ENCODE measurements around the gene PPP1R36. TPM values are rescaled to one million over a fixed set of nuclear protein-coding genes. Genes with fewer than 3 reads are reported as not detected.
"Not testable (repeated sequence)": the region's sequence is repeated elsewhere in the genome, so short reads cannot be mapped to it uniquely, and the experiment has no call there.

Gene PPP1R36
- total RNA-seq, 1 experiment from 2014 or later = 0.89 TPM

DNA sequence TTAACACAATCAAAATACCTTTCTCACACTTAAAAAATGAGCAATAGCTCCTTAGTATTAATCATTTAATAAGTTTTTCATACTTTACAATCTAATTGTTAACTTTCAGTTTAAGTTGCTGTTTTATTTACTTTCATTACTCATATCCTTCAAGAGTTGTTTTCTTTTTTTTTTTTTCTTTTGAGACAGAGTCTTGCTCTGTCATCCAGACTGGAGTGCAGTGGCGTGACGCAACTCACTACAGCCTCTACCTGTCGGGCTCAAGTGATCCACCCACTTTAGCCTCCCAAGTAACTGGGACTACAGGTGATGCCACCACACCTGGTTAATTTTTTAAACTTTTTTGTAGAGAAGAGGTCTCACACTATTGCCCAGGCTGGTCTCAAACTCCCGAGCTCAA, 29.1 kb upstream of the PPP1R36 start:
- DNase-seq (ENCODE audit: low read depth) = no peak

DNA sequence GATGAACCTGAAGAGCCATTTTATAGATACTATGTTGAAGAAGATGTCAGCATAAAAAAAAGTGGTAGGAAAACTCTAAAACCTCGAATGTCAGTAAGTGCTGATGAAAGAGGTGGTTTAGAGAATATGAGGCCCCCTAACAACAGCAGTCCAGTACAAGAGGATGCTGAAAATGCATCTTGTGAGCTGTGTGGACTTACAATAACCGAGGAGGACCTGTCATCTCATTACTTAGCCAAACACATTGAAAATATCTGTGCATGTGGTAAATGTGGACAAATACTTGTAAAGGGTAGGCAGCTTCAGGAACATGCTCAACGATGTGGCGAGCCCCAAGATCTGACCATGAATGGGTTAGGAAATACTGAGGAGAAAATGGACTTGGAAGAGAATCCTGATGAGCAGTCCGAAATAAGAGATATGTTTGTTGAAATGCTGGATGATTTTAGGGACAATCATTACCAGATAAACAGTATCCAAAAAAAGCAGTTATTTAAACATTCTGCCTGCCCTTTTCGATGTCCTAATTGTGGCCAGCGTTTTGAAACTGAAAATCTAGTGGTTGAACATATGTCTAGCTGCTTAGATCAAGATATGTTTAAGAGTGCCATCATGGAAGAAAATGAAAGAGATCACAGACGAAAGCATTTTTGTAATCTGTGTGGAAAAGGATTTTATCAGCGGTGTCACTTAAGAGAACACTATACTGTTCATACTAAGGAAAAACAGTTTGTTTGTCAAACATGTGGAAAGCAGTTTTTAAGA, 27.0 kb upstream of the PPP1R36 start:
- DNase-seq (ENCODE audit: low read depth) = no peak

DNA sequence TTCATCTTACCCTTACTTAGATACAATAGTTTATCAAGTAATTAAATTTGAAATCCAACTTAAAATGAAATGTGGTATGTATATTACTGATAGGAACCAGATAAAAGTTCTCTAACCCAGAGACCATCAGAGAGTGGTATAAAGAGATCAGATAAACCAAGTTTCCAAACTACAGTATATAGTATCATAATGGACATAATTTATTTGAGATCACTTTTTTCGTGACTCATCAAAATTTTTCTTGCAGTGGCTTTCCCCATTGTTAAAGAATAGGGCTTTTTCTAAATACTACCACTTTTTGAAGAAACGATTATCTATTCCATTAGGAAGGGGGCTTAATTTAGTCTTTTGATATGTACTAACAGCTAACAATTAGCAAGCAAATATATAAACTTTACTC, 24.4 kb upstream of the PPP1R36 start:
- DNase-seq (ENCODE audit: low read depth) = no peak

DNA sequence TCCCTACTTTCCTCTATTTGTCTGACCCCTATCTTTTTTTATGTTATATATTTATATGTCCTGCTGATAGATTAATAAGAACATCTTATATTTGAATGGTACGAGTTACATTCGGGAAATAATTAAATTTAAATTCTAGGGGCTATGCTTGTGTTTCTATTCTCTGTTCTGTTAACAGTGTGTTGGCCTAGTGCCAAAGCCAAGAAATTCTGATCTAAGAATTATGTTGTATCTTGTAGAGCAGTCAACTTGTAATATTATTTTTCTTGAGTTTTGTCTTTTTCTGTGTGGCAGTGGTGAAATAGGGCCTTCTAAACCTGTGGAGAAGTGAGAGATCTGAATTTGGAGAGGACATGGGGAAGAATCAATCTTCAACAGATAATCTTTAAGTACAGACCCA, 18.2 kb upstream of the PPP1R36 start:
- DNase-seq (ENCODE audit: low read depth) = no peak

DNA sequence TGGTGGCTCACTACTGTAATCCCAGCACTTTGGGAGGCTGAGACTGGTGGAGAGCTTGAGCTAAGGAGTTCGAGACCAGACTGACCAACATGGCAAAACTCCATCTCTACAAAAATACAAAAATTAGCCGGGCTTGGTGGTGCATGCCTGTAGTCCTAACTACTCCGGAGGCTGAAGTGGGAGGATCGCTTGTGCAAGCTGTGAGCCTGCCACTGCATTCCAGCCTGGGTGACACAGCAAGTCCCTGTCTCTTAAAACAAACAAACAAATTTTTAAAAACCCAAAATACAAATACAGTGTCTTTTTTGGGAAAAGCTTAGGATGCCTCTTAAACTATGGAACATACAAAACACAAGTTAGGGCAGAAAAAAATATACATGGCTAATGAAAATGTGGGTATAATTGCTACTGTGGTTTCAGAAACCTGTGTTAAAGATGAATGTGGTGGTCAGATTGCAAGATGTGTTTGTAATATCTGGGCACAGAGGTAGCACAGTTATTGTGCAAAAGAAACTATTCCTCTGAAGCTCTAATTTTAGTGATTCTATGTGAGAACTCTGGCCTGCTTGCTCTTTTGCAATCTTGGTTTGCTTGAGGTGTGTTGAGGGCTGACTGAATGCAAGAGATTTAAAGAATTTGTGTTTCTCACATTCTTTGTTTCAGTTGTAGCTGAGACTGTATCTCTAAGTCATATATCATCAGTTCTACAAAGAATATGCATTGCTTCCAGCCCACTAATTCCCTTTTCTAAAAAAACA, 13.1 kb upstream of the PPP1R36 start:
- DNase-seq (ENCODE audit: low read depth) = peak; percentile 16

DNA sequence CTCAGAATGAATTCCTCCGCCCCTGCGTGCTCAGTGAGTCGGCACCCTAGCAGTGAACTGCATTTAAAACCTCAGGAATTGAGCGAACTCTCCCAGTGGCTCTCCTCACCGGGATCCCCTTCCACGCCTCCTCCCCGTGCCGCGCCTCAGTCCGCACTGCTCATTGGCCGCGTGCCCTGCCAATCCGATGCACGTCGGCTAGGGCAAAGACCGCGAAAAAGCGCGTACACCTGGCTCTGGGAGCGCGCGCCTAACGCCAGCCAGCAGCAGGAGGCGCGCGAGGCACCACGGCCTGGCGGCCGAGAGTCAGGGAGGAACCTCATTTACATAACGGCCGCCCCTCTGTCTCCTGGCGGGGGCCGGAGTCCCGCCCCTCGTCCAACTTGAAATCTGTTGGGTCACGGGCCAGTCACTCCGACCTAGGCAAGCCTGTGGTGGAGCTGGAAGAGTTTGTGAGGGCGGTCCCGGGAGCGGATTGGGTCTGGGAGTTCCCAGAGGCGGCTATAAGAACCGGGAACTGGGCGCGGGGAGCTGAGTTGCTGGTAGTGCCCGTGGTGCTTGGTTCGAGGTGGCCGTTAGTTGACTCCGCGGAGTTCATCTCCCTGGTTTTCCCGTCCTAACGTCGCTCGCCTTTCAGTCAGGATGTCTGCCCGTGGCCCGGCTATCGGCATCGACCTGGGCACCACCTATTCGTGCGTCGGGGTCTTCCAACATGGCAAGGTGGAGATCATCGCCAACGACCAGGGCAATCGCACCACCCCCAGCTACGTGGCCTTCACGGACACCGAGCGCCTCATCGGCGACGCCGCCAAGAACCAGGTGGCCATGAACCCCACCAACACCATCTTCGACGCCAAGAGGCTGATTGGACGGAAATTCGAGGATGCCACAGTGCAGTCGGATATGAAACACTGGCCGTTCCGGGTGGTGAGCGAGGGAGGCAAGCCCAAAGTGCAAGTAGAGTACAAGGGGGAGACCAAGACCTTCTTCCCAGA, 9.3 kb upstream of the PPP1R36 start, which contains the start of gene HSPA2:
Gene HSPA2 (plus strand): TSS at position 534 of the 995 bp plus-strand sequence. CDS start 109 bp downstream, at position 643.
- DNase-seq (ENCODE audit: low read depth) = peak; percentile 95

DNA sequence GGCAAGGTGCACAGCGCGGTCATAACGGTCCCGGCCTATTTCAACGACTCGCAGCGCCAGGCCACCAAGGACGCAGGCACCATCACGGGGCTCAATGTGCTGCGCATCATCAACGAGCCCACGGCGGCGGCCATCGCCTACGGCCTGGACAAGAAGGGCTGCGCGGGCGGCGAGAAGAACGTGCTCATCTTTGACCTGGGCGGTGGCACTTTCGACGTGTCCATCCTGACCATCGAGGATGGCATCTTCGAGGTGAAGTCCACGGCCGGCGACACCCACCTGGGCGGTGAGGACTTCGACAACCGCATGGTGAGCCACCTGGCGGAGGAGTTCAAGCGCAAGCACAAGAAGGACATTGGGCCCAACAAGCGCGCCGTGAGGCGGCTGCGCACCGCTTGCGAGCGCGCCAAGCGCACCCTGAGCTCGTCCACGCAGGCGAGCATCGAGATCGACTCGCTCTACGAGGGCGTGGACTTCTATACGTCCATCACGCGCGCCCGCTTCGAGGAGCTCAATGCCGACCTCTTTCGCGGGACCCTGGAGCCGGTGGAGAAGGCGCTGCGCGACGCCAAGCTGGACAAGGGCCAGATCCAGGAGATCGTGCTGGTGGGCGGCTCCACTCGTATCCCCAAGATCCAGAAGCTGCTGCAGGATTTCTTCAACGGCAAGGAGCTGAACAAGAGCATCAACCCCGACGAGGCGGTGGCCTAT, 8.3 kb upstream of the PPP1R36 start:
- no peak for DNase-seq (ENCODE audit: low read depth)

DNA sequence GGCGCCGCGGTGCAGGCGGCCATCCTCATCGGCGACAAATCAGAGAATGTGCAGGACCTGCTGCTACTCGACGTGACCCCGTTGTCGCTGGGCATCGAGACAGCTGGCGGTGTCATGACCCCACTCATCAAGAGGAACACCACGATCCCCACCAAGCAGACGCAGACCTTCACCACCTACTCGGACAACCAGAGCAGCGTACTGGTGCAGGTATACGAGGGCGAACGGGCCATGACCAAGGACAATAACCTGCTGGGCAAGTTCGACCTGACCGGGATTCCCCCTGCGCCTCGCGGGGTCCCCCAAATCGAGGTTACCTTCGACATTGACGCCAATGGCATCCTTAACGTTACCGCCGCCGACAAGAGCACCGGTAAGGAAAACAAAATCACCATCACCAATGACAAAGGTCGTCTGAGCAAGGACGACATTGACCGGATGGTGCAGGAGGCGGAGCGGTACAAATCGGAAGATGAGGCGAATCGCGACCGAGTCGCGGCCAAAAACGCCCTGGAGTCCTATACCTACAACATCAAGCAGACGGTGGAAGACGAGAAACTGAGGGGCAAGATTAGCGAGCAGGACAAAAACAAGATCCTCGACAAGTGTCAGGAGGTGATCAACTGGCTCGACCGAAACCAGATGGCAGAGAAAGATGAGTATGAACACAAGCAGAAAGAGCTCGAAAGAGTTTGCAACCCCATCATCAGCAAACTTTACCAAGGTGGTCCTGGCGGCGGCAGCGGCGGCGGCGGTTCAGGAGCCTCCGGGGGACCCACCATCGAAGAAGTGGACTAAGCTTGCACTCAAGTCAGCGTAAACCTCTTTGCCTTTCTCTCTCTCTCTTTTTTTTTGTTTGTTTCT, 7.6 kb upstream of the PPP1R36 start:
- no peak for DNase-seq (ENCODE audit: low read depth)

DNA sequence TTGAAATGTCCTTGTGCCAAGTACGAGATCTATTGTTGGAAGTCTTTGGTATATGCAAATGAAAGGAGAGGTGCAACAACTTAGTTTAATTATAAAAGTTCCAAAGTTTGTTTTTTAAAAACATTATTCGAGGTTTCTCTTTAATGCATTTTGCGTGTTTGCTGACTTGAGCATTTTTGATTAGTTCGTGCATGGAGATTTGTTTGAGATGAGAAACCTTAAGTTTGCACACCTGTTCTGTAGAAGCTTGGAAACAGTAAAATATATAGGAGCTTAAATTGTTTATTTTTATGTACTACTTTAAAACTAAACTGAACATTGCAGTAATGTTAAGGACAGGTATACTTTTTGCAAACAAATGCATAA, 6.9 kb upstream of the PPP1R36 start:
- DNase-seq (ENCODE audit: low read depth) = no peak

DNA sequence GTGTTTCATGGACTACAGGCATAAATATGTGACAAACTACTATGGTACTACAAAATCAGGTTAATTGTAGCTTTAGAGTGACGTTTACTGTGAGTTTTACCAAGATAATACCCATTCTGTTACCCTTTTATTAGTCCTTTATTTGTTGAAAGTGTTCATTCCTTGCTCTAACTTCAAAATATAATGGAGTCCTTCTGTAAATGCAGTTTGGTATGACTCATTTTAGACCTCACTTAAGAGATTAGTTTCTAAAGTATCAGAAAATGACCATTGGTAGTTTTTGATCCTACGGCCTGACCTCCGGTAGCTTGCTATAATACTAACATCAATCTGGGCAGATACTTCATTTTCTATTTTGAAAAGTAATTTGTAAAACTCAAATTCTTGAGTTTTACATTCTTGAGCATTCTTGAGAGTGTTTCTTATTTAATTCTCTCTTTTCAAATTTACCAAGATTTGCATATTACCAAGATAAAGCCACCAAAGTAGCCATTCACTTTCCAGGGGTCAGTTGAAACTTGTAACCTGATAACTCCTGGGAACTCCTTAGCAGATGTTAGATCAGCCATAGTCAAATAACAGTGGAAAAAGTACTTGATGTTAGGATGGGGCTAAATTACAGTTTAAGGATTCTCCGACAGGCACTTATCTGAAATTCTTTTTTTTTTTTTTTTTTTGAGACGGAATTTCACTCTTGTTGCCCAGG, 5.0 kb upstream of the PPP1R36 start:
- no peak for DNase-seq (ENCODE audit: low read depth)

DNA sequence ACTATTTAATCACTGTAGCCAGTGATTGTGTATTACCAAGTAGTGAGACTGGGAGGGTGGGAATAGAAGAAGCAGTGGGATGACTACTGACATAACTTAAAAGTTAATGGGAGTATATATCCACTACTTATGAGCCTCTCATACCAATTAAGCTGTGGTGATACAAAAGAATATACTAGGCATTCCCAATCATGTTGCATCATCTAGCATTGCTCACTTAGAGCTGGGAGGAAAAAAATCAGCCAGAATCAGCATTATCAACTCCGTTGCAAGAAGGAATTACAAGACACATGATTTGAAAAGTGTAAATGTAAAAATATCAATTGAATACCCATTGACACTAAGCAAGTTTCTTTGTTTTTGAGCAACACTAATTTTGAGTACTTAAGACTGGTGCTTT, 745 bp upstream of the PPP1R36 start:
- DNase-seq (ENCODE audit: low read depth) = no peak

DNA sequence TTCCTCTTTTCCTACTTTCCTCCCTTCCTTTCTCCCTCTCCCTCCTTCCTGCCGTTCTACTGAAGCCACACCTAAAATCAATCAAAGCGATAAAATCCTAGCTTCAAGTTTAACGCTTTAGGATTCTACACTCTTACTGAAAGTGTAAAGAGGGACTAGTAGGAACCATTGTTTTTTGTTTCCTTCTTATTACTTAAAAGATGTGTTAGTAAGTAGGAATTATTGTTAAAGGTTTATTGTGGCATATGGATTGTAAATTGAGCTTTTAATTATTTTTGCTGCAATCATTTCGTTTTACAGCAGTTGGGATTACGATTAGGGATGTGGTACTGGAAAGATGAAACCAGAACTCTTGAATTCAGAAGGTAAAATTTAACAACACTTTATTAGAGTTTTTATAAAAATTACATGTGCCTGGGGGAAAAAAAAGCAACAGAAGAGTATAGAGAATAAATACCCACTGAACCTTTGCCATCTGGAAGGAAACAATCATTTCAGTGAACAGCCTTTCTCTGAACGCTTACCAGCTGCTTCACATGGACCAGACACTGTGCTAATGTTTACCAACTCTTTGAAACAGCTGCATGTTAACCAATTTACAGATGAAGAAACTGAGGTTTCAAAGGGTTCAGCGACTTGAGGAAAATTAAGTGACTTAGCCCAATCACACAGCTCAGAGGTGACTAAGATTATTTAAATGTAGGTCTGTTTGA, 1.0 kb downstream of the PPP1R36 start:
- no peak for DNase-seq (ENCODE audit: low read depth)

DNA sequence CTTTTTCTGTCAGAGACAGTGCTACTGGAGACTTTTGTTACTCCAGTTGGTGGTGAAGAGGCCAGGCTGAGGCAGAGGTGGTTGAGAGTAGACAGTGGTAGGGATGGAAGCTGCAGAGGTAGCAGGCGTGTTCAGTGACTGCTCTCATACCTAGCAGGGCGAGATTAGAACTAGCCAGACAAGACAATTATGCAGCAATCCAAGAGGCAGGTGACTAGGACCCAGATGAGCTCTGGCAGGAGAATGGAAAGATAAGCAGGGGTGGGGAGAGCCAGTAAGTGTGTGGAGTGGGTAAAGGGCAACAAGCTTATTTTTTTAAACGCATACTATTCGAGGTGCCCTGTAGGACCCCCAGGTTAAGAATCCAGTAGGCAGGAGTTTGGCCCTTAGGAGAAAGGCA, 4.8 kb downstream of the PPP1R36 start:
- no peak for DNase-seq (ENCODE audit: low read depth)

DNA sequence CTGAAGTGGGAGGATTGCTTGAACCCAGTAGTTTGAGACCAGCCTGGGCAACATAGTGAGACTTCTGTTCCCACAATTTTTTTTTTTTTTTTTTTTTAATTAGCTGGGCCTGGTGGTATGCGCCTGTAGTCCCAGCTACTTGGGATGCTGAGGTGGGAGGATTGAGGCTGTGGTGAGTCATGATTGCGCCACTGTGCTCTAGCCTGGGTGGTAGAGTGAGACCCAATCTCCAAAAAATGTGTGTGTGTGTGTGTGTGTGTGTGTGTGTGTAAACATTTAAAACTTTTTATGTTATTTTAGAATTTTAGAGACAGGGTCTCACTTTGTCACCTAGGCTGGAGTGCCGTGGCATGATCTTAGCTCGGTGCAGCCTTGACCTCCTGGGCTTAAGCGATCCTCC, 6.8 kb downstream of the PPP1R36 start:
- DNase-seq (ENCODE audit: low read depth) = peak; percentile 75

DNA sequence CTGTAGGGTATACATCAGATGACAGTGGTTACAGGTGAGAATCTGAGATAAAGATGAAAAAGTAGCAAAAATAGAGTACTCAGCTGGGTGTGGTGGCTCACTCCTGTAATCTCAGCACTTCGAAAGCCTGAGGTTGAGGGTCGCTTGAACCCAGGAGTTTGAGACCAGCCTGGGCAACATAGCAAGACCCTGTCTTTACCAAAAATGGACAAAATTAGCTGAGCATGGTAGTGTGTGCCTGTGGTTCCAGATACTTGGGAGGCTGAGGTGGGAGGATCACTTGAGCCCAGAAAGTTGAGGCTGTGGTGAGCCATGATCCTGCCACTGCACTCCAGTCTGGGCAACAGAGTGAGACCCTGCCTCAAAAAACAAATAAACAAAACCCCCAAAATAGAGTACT, 8.5 kb downstream of the PPP1R36 start:
- DNase-seq (ENCODE audit: low read depth) = not testable (repeated sequence)

DNA sequence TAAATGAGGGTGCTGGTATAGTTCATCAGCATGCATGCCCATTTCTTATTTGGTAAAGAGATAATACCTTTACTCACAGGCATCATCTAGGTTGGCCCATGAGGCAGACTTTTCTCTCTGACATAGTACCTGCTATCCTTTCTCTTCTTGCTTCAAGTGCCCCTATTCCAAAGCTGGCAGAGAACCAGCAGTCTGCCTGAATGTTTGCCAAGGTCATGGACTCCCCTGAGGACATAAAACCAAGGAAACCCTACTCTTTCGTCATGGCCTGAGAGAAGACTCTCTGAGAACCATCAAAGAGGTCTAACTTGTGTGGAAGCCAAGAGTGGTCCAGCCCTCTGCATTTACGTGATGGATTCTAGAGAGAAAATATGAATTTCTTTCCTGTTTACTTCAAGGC, 11.9 kb downstream of the PPP1R36 start:
- peak; percentile 36 for DNase-seq (ENCODE audit: low read depth)

DNA sequence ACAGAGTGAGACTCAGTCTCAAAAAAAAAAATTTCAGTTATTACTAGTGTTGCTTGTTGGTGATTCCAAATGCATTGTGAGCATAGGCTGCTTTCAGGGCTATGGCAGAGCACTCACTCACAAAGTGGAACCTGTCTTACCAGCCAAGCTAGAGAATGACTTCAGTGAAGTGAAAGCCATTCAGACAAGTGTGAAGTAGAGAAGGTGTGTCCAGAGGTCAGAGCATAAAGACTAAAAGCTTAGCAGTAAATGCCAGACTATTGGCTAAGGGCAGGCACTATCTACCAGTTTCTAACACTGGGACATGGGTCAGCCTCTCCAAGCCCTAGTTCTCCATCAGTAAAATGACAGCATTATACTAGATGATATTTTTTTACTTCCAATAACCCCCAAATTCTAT, 12.7 kb downstream of the PPP1R36 start:
- no peak for DNase-seq (ENCODE audit: low read depth)

DNA sequence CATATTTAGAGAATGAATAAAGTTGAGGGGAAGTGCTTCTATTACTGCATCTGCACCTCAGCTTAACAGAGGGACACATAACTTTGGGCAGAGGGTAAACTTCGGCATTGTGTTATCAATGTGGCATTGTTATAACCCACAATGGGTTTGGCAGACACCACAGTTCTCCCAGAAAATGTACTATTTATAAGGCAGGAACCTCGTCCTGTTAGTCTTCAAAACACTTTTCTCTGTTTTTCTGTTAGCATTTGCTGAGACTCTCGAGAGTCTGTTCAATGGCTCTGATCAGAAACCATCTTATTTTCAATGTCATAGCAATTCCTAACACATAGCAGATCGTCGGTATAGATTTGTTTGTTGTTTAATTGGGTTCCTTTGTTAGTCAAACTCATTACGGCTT, 13.9 kb downstream of the PPP1R36 start:
- no peak for DNase-seq (ENCODE audit: low read depth)

DNA sequence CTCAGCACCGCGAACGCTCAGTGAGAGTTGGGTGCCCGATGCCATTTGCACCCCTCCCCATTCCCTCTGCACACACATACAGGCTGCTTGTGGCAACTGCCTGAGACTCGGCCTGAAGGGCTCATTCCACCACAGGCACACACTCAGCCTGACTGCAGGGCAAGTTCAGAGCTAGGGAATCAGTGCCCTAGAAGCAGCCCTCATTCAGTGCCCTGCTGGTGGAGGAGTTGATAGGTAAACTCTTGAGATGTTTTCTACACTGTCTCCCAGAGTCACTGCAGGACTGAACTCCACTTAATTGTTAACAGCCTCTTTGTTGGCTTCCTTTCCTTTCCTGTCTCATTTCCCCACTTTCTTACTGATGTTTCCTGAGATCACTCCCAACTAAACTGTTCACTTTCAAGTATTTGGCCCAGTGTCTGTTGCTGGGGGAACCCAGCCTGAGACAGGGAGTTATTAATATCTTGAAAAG, 16.9 kb downstream of the PPP1R36 start:
- no peak for DNase-seq (ENCODE audit: low read depth)

Data from M059J (cell line).